Body of pancreas (tissue), 4 donors: ENCODE measurements around the gene ARHGEF4.

Experiments
- POLR2A ChIP-seq, 3 donors: fragments of 450-650 bp; IDR thresholded peaks; one replicate each; pipeline ENCODE4 v1.6.1; 2016; ENCODE audit warnings: antibody characterized with exemption in 3 of 3, mild to moderate bottlenecking in 2 of 3
- TF ChIP-seq, protein P1 (sequence below), 7 experiments: fragments of 450-650 bp in 4 of 7; fragments of 200-600 bp in 3 of 7; sonication (generic) in 3 of 7; IDR thresholded peaks; one replicate each; pipeline ENCODE4 v1.5.1; 2016 to 2019; ENCODE audit warnings: antibody characterized with exemption in 7 of 7

DNA sequence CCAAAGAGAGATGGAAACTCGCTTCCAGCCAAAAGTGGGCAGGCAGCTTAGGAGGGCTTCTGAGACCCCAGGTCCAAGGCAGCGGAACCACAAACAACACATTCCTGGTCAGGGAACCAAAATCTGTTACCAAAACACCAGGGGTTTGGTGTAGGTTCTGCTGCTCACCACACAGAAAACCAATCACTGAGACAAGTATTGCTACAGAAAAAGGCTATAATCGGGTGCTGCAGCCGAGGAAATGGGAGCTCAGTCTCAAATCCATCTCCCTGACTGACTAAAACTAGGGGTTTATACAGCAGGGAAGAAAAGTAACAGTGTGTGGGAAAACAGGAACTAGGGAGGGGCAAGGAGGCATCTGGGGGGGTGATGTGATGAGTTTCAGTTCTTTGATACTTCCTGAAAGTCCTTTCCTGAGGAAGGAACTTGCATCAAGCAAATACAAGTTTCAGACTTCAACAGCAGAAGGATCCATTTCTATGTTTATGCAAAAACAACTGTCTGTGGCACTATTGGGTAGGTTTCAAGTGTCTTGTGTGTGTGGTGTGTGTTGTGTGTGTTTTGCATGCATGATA lies 148.6 kb downstream of the ARHGEF4 start:
- TF ChIP-seq POLR2A (IDR thresholded peaks at IDR 0.05): no peak
- TF ChIP-seq, protein P1, sequence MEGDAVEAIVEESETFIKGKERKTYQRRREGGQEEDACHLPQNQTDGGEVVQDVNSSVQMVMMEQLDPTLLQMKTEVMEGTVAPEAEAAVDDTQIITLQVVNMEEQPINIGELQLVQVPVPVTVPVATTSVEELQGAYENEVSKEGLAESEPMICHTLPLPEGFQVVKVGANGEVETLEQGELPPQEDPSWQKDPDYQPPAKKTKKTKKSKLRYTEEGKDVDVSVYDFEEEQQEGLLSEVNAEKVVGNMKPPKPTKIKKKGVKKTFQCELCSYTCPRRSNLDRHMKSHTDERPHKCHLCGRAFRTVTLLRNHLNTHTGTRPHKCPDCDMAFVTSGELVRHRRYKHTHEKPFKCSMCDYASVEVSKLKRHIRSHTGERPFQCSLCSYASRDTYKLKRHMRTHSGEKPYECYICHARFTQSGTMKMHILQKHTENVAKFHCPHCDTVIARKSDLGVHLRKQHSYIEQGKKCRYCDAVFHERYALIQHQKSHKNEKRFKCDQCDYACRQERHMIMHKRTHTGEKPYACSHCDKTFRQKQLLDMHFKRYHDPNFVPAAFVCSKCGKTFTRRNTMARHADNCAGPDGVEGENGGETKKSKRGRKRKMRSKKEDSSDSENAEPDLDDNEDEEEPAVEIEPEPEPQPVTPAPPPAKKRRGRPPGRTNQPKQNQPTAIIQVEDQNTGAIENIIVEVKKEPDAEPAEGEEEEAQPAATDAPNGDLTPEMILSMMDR (IDR thresholded peaks at IDR 0.05): no peak
